ENCODE results near the gene GALNT18.

The GALNT18 gene

DNA sequence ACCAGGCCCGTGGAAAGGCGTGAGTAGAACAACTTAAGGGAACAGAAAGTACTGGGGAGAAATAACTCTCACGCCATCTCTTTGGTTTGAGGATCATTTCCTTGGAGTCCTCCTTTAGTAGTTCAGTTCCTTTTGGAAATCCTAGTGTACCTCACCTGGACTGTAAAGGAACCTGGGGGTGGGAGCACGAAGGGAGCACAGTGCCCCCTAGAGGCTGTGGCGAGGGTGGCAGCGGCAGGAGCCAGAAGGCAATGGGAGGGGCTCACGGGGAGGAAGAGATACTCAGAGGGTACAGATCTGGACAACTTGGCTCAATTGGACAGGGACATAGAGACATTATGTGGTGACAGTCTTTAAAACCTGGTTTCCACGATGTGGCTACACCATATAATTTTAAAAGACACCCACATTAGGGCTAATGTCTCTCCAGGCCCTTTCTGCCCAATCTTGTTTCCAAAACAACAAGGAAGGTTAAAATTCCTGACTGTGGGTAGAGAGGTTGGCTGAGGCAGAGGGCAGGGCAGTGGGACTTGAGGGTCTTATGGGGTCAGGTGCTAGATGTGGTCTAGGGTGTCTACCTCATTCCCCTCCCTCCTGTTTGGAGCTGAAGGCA is 355.7 kb downstream of the GALNT18 start:
- DNase-seq (ENCODE audit: low read depth): no peak
- in situ Hi-C loops (cut with HindIII; ENCODE audit: low sequenced_read_pairs): no loop called here
- H3K4me3 ChIP-seq (ENCODE audit: low read depth, low read length): no peak overlapping the region
- TF ChIP-seq, protein P1, sequence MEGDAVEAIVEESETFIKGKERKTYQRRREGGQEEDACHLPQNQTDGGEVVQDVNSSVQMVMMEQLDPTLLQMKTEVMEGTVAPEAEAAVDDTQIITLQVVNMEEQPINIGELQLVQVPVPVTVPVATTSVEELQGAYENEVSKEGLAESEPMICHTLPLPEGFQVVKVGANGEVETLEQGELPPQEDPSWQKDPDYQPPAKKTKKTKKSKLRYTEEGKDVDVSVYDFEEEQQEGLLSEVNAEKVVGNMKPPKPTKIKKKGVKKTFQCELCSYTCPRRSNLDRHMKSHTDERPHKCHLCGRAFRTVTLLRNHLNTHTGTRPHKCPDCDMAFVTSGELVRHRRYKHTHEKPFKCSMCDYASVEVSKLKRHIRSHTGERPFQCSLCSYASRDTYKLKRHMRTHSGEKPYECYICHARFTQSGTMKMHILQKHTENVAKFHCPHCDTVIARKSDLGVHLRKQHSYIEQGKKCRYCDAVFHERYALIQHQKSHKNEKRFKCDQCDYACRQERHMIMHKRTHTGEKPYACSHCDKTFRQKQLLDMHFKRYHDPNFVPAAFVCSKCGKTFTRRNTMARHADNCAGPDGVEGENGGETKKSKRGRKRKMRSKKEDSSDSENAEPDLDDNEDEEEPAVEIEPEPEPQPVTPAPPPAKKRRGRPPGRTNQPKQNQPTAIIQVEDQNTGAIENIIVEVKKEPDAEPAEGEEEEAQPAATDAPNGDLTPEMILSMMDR (IDR thresholded peaks at IDR 0.05; ENCODE audit: low read depth, low read length, missing control alignments): peak; percentile 63

DNA sequence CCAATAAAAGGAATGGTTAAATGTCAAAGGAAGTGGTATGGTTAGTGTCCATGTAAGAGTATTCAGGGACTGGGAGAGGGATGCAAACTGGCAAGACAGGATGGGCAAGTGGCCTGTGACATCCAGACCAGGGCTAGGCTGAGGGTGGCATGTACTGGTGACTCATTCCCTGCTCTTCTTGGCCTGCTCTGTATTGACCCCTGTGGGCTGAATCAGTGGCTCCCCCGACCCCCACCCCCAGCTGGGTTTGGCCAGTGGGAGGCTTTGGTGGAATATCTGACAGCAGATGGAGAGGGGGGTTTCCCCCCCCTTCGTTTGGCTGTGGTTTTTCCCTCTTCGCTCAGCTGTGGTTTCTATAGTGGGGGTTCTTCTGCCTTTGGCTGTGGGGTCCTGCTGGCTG is 356.5 kb downstream of the GALNT18 start:
- in situ Hi-C loops (cut with HindIII; ENCODE audit: low sequenced_read_pairs): no loop called here
- TF ChIP-seq, protein P1 (IDR thresholded peaks at IDR 0.05; ENCODE audit: low read depth, low read length, missing control alignments): no peak
- no peak overlapping the region for H3K4me3 ChIP-seq (ENCODE audit: low read depth, low read length)
- DNase-seq (ENCODE audit: low read depth): no peak

DNA sequence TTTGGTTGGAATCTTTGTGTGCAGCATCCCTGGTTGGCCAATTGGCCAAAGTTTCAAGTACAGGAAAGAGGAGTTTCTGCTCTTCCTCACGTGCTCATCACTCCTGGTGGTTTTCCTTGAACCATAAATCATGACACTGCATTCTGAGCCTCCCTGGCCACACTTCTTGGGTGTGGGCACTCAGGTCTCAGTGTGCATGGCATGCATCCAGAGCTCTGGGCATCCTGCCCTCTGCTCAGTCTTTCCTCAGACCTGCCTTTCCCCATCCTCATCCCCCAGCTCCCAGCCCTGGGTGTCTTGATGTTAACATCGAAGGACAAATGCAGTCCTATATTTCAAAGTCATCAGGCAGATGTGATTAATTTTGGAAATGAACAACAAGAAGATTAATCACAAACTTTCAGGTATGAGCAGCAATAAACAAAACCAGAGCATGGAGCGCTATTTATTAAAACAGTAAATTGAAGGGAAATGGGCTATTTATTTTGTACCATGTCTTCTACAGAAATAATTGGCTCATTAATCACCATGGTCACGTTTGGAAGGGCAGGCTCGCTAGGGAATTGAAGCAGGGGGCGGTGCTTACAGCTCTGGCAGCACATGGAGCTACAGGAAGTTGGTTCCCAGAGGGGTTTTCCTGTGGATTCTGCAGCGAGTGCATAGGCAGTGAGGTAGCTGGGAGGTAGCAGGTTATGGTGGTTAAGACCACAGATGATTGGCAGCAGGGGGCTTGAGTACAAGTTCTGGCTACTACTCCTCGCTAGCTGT is 358.4 kb downstream of the GALNT18 start:
- in situ Hi-C loops (cut with HindIII; ENCODE audit: low sequenced_read_pairs): no loop called here
- no peak overlapping the region for H3K4me3 ChIP-seq (ENCODE audit: low read depth, low read length)
- no peak for DNase-seq (ENCODE audit: low read depth)
- TF ChIP-seq, protein P1 (IDR thresholded peaks at IDR 0.05; ENCODE audit: low read depth, low read length, missing control alignments): no peak

DNA sequence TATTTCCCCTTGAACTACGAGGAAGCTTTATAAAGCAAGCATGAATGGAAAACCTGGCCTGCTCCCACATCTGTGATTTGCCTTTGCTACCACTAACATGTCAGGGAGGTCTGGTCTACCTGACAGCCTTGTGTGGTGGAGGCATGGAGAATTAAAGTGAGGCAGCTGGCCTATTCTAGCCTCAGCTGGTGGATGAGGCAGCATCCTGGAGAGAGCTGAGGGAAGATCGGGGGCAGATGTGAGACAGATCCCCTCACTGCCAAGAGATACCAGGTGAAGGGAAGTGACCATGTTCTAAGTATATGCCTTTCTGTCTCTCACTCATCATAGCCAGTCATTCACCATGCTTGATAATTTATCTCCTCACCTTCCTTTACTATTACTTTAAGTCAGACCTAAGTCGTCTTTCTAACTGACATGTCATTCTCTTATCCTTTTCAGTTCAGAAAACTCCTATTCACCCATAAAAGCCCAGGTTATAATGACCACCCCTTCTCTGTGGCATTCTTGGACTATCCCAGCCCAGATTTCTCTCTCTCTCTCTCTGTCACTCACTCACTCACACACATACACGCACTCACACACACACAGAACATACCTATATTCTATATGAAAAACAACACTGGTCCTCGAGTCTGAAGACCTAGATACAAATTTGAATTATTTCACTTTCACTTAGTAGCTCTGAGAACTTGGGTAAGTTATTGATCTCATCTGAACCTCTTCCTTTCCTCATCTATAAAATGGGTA is 359.5 kb downstream of the GALNT18 start:
- in situ Hi-C loops (cut with HindIII; ENCODE audit: low sequenced_read_pairs): no loop called here
- TF ChIP-seq, protein P1 (IDR thresholded peaks at IDR 0.05; ENCODE audit: low read depth, low read length, missing control alignments): no peak
- no peak for DNase-seq (ENCODE audit: low read depth)
- no peak overlapping the region for H3K4me3 ChIP-seq (ENCODE audit: low read depth, low read length)

DNA sequence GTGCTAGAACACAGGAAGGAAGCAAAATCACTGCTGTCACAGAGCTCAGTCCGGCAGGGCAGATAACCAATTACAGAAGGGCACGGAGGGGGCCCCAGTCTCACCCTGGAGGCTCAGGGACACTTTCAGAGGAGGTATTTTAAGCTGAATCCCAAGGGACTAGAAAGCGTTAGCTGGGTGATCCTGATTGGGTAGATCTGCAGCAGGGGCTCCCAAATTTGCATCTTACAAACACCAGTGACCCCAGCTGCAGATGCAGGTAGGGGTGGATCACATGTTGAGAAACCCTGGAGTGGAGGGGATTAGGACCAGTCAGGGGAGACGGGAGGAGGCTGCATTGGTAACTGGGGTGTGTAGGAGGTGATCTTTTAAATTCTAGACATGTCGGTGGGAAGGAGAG is 360.2 kb downstream of the GALNT18 start:
- TF ChIP-seq, protein P1 (IDR thresholded peaks at IDR 0.05; ENCODE audit: low read depth, low read length, missing control alignments): no peak
- in situ Hi-C loops (cut with HindIII; ENCODE audit: low sequenced_read_pairs): no loop called here
- H3K4me3 ChIP-seq (ENCODE audit: low read depth, low read length): no peak overlapping the region
- DNase-seq (ENCODE audit: low read depth): no peak

DNA sequence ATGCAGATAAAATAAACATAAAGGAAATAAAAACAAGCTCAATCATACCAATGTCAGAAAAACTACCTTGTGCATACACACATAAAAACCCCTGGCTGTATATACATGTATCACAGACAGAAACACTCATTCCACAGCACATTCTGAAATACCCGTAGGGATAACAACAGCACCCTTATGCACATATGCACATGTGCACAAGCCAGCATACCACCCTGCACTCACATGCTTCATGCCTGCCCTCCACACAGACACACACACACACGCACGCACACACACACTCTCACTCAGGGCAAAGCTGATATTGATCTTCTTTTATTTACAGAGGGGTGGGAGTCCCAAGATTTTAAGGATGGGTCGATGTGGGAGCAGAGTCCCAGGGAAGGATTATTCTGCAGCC is 360.9 kb downstream of the GALNT18 start:
- in situ Hi-C loops (cut with HindIII; ENCODE audit: low sequenced_read_pairs): no loop called here
- no peak for DNase-seq (ENCODE audit: low read depth)
- TF ChIP-seq, protein P1 (IDR thresholded peaks at IDR 0.05; ENCODE audit: low read depth, low read length, missing control alignments): no peak
- H3K4me3 ChIP-seq (ENCODE audit: low read depth, low read length): no peak overlapping the region

Measured in astrocyte of the cerebellum (primary cell).